WTC11 (cell line): ENCODE results near the gene NARS2. TPM values are rescaled to one million over a fixed set of nuclear protein-coding genes. Genes with fewer than 3 reads are reported as not detected.

Experiments
- ATAC-seq: fragments of 200-7000 bp; cut with Tn5 transposase; 2 replicates; pipeline ENCODE4 v1.10.0; 2021; ENCODE audit warnings: mild to moderate bottlenecking, moderate library complexity
- CTCF ChIA-PET: fragments of 300-600 bp; sonication (Branson Sonifier 250); formaldehyde crosslinking; loops from one replicate; lab custom pipeline; 2021; ENCODE audit warnings: antibody characterized with exemption; lab: Charles Lee
- POLR2A ChIA-PET: fragments of 350-600 bp; sonication (Branson Sonifier 250); formaldehyde crosslinking; loops from one replicate; lab custom pipeline; 2021; ENCODE audit warnings: antibody characterized with exemption; lab: Charles Lee
- DNase-seq: peaks from one replicate; pipeline ENCODE4 v3.0.0; 2021; ENCODE audit warnings: low spot score
- H3K27ac Mint-ChIP-seq: 2 replicates; pipeline ENCODE4 v1.8.0; 2021; ENCODE audit warnings: mixed read lengths
- H3K27me3 Mint-ChIP-seq: 2 replicates; pipeline ENCODE4 v1.8.0; 2021; ENCODE audit warnings: low read depth, mild to moderate bottlenecking, moderate library complexity, mixed read lengths
- H3K36me3 Mint-ChIP-seq: 2 replicates; pipeline ENCODE4 v1.8.0; 2021; ENCODE audit warnings: mixed read lengths
- H3K4me1 Mint-ChIP-seq: 2 replicates; pipeline ENCODE4 v1.8.0; 2022; ENCODE audit warnings: mixed read lengths
- H3K4me3 Mint-ChIP-seq: 2 replicates; pipeline ENCODE4 v1.8.0; 2021; ENCODE audit warnings: mild to moderate bottlenecking, moderate library complexity, mixed read lengths
- H3K9me3 Mint-ChIP-seq: 2 replicates; pipeline ENCODE4 v1.8.0; 2021; ENCODE audit warnings: mixed read lengths
- ARID4B ChIP-seq: sonication (generic); formaldehyde crosslinking; IDR thresholded peaks from 2 replicates; pipeline ENCODE4 v1.8.0; 2023; ENCODE audit warnings: missing genetic modification reagents, mild to moderate bottlenecking, borderline replicate concordance
- ATF1 ChIP-seq: sonication (generic); formaldehyde crosslinking; IDR thresholded peaks from 2 replicates; pipeline ENCODE4 v1.8.1; 2023; ENCODE audit warnings: mild to moderate bottlenecking, moderate library complexity, missing genetic modification reagents
- ATF3 ChIP-seq: sonication (generic); formaldehyde crosslinking; conservative IDR thresholded peaks from 2 replicates; pipeline ENCODE4 v1.8.1; 2022; ENCODE audit warnings: mild to moderate bottlenecking, missing genetic modification reagents
- CDX4 ChIP-seq: fragments of 250-450 bp; sonication (Bioruptor Pico); IDR thresholded peaks from 2 replicates; pipeline ENCODE4 v1.9.0; 2021; ENCODE audit warnings: moderate library complexity, mild to moderate bottlenecking, inconsistent platforms, borderline replicate concordance
- IRF1 ChIP-seq: sonication (generic); formaldehyde crosslinking; IDR thresholded peaks from 2 replicates; pipeline ENCODE4 v1.8.0; 2023; ENCODE audit warnings: missing genetic modification reagents
- IRF2 ChIP-seq: sonication (generic); formaldehyde crosslinking; IDR thresholded peaks from 2 replicates; pipeline ENCODE4 v1.8.0; 2022; ENCODE audit warnings: low read depth, missing genetic modification reagents, borderline replicate concordance
- MYBL2 ChIP-seq: sonication (generic); formaldehyde crosslinking; IDR thresholded peaks from 2 replicates; pipeline ENCODE4 v1.8.1; 2023; ENCODE audit warnings: mild to moderate bottlenecking, moderate library complexity, missing genetic modification reagents
- NFE2L1 ChIP-seq: sonication (generic); formaldehyde crosslinking; IDR thresholded peaks from 2 replicates; pipeline ENCODE4 v1.8.1; 2023; ENCODE audit warnings: missing genetic modification reagents
- PRDM15 ChIP-seq: sonication (generic); formaldehyde crosslinking; IDR thresholded peaks from 2 replicates; pipeline ENCODE4 v1.8.0; 2022; ENCODE audit warnings: missing genetic modification reagents
- PREB ChIP-seq: sonication (generic); formaldehyde crosslinking; IDR thresholded peaks from 2 replicates; pipeline ENCODE4 v1.8.1; 2022; ENCODE audit warnings: mild to moderate bottlenecking, missing genetic modification reagents, moderate library complexity, borderline replicate concordance
- PRRX2 ChIP-seq: fragments of 250-450 bp; sonication (Bioruptor Pico); IDR thresholded peaks from 2 replicates; pipeline ENCODE4 v1.8.0; 2021; ENCODE audit warnings: mild to moderate bottlenecking
- RORB ChIP-seq: fragments of 250-450 bp; sonication (Bioruptor Pico); IDR thresholded peaks from 2 replicates; pipeline ENCODE4 v1.9.0; 2021; ENCODE audit warnings: mild to moderate bottlenecking
- SMAD3 ChIP-seq: sonication (generic); formaldehyde crosslinking; IDR thresholded peaks from 2 replicates; pipeline ENCODE4 v1.8.0; 2022; ENCODE audit warnings: missing genetic modification reagents, mild to moderate bottlenecking, borderline replicate concordance
- ZNF219 ChIP-seq: sonication (generic); formaldehyde crosslinking; IDR thresholded peaks from 2 replicates; pipeline ENCODE4 v1.8.0; 2023; ENCODE audit warnings: missing genetic modification reagents, mild to moderate bottlenecking, borderline replicate concordance
- ZNF281 ChIP-seq: sonication (generic); formaldehyde crosslinking; IDR thresholded peaks from 2 replicates; pipeline ENCODE4 v1.8.0; 2023; ENCODE audit warnings: mild to moderate bottlenecking, missing genetic modification reagents
- ZNF396 ChIP-seq: fragments of 250-450 bp; sonication (Bioruptor Pico); IDR thresholded peaks from 2 replicates; pipeline ENCODE4 v1.8.0; 2021; ENCODE audit warnings: mild to moderate bottlenecking, moderate library complexity, borderline replicate concordance
- total RNA-seq: library from RNA; stranded (reverse); gene quantifications from 3 replicates; pipeline ENCODE4 v1.2.3, GENCODE V29; 2021

NARS2 gene
- total RNA-seq, 1 experiment from 2014 or later = 36.4 TPM

- POLR2A ChIA-PET = interaction anchor here (0.5 kb wide), 1 partner anchor 62 kb away, joined by 4 read pairs; no protein-coding TSS in a partner anchor
- H3K4me3 Mint-ChIP-seq = no peak overlapping the region
- H3K27ac Mint-ChIP-seq = no peak overlapping the region
- ATAC-seq (no peak), DNase-seq (no peak)
- no peak for TF ChIP-seq PREB (CRISPR knock-in tag)
- no peak for TF ChIP-seq IRF1 (CRISPR knock-in tag)
- no peak for TF ChIP-seq ZNF281 (CRISPR knock-in tag)
- no peak for TF ChIP-seq ATF3 (CRISPR knock-in tag)
- no peak for TF ChIP-seq ZNF219 (CRISPR knock-in tag)
- TF ChIP-seq ZNF396 (CRISPR knock-in tag) = no peak
- no peak for TF ChIP-seq PRRX2 (CRISPR knock-in tag)
- no peak for TF ChIP-seq CDX4 (CRISPR knock-in tag)
- no peak for TF ChIP-seq ARID4B (CRISPR knock-in tag)
- TF ChIP-seq PRDM15 = no peak
- TF ChIP-seq MYBL2 (CRISPR knock-in tag) = no peak
- no peak for TF ChIP-seq IRF2 (CRISPR knock-in tag)
- no peak for TF ChIP-seq SMAD3 (CRISPR knock-in tag)
- TF ChIP-seq NFE2L1 (CRISPR knock-in tag) = no peak
- no peak for TF ChIP-seq RORB (CRISPR knock-in tag)
- no peak for TF ChIP-seq ATF1 (CRISPR knock-in tag)
- no peaks in the 10 kb centered on the region for H3K27me3 Mint-ChIP-seq
- H3K36me3 Mint-ChIP-seq = peaks cover 7% of the 10 kb centered on the region
- H3K4me1 Mint-ChIP-seq = peaks cover 8% of the 10 kb centered on the region
- peaks cover 6% of the 10 kb centered on the region for H3K9me3 Mint-ChIP-seq
- CTCF ChIA-PET = no interaction called here
These were observed 102.3 kb downstream of the NARS2 start for GRCh38 chr11:78472382-78472781.
